ENCODE measurements around the gene SNAPIN. TPM values are rescaled to one million over a fixed set of nuclear protein-coding genes. Genes with fewer than 3 reads are reported as not detected.

Gene SNAPIN
- total and polyA plus RNA-seq, 9 of the 15 experiments (the other 6 are each of a cell fraction or from before 2014, with no cell fraction given): 11.2 to 43.9 (median 32.3) TPM

- TF ChIP-seq, protein P1, sequence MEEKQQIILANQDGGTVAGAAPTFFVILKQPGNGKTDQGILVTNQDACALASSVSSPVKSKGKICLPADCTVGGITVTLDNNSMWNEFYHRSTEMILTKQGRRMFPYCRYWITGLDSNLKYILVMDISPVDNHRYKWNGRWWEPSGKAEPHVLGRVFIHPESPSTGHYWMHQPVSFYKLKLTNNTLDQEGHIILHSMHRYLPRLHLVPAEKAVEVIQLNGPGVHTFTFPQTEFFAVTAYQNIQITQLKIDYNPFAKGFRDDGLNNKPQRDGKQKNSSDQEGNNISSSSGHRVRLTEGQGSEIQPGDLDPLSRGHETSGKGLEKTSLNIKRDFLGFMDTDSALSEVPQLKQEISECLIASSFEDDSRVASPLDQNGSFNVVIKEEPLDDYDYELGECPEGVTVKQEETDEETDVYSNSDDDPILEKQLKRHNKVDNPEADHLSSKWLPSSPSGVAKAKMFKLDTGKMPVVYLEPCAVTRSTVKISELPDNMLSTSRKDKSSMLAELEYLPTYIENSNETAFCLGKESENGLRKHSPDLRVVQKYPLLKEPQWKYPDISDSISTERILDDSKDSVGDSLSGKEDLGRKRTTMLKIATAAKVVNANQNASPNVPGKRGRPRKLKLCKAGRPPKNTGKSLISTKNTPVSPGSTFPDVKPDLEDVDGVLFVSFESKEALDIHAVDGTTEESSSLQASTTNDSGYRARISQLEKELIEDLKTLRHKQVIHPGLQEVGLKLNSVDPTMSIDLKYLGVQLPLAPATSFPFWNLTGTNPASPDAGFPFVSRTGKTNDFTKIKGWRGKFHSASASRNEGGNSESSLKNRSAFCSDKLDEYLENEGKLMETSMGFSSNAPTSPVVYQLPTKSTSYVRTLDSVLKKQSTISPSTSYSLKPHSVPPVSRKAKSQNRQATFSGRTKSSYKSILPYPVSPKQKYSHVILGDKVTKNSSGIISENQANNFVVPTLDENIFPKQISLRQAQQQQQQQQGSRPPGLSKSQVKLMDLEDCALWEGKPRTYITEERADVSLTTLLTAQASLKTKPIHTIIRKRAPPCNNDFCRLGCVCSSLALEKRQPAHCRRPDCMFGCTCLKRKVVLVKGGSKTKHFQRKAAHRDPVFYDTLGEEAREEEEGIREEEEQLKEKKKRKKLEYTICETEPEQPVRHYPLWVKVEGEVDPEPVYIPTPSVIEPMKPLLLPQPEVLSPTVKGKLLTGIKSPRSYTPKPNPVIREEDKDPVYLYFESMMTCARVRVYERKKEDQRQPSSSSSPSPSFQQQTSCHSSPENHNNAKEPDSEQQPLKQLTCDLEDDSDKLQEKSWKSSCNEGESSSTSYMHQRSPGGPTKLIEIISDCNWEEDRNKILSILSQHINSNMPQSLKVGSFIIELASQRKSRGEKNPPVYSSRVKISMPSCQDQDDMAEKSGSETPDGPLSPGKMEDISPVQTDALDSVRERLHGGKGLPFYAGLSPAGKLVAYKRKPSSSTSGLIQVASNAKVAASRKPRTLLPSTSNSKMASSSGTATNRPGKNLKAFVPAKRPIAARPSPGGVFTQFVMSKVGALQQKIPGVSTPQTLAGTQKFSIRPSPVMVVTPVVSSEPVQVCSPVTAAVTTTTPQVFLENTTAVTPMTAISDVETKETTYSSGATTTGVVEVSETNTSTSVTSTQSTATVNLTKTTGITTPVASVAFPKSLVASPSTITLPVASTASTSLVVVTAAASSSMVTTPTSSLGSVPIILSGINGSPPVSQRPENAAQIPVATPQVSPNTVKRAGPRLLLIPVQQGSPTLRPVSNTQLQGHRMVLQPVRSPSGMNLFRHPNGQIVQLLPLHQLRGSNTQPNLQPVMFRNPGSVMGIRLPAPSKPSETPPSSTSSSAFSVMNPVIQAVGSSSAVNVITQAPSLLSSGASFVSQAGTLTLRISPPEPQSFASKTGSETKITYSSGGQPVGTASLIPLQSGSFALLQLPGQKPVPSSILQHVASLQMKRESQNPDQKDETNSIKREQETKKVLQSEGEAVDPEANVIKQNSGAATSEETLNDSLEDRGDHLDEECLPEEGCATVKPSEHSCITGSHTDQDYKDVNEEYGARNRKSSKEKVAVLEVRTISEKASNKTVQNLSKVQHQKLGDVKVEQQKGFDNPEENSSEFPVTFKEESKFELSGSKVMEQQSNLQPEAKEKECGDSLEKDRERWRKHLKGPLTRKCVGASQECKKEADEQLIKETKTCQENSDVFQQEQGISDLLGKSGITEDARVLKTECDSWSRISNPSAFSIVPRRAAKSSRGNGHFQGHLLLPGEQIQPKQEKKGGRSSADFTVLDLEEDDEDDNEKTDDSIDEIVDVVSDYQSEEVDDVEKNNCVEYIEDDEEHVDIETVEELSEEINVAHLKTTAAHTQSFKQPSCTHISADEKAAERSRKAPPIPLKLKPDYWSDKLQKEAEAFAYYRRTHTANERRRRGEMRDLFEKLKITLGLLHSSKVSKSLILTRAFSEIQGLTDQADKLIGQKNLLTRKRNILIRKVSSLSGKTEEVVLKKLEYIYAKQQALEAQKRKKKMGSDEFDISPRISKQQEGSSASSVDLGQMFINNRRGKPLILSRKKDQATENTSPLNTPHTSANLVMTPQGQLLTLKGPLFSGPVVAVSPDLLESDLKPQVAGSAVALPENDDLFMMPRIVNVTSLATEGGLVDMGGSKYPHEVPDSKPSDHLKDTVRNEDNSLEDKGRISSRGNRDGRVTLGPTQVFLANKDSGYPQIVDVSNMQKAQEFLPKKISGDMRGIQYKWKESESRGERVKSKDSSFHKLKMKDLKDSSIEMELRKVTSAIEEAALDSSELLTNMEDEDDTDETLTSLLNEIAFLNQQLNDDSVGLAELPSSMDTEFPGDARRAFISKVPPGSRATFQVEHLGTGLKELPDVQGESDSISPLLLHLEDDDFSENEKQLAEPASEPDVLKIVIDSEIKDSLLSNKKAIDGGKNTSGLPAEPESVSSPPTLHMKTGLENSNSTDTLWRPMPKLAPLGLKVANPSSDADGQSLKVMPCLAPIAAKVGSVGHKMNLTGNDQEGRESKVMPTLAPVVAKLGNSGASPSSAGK (IDR thresholded peaks at IDR 0.05): peak; percentile 66
- TF ChIP-seq HDAC1 (IDR thresholded peaks at IDR 0.05) (peak in 1 of 2 experiments; percentile 42; a peak in 1 of 4 replicates), FOXK2 (conservative IDR thresholded peaks at IDR 0.05 in 1 of 2, IDR thresholded peaks at IDR 0.05 in 1 of 2; ENCODE audit: low read depth in 2 of 2) (peak; percentile 76 to 90), POLR2AphosphoS5 (IDR thresholded peaks at IDR 0.05; ENCODE audit: control insufficient read depth, insufficient read depth, low read depth, low read length) (peak; percentile 65; the same call in 1 of the 2 replicates), KLF10 (CRISPR knock-in tag; IDR thresholded peaks at IDR 0.05) (no peak), CHD2 (IDR thresholded peaks at IDR 0.05; ENCODE audit: low read depth, low read length) (0 out of 2 replicates have a peak, but pooled peaks have one; percentile 5), BHLHE40 (IDR thresholded peaks at IDR 0.05; ENCODE audit: low read length) (no peak), TBP (optimal IDR thresholded peaks at IDR 0.05; ENCODE audit: low read depth, low read length) (peak; percentile 94), MEIS2 (IDR thresholded peaks at IDR 0.05; ENCODE audit: partially characterized antibody) (peak; percentile 31), EZH2 (IDR thresholded peaks at IDR 0.05; ENCODE audit: borderline replicate concordance, low read depth, low read length) (no peak), LEF1 (IDR thresholded peaks at IDR 0.05) (peak; percentile 58; the same call in 1 of the 2 replicates), HDGF (IDR thresholded peaks at IDR 0.05) (no peak)
- TF ChIP-seq, protein P2, sequence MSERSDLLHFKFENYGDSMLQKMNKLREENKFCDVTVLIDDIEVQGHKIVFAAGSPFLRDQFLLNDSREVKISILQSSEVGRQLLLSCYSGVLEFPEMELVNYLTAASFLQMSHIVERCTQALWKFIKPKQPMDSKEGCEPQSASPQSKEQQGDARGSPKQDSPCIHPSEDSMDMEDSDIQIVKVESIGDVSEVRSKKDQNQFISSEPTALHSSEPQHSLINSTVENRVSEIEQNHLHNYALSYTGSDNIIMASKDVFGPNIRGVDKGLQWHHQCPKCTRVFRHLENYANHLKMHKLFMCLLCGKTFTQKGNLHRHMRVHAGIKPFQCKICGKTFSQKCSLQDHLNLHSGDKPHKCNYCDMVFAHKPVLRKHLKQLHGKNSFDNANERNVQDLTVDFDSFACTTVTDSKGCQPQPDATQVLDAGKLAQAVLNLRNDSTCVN (CRISPR knock-in tag; IDR thresholded peaks at IDR 0.05): 0 out of 2 replicates have a peak, but pooled peaks have one; percentile 22
- TF ChIP-seq, protein P3, sequence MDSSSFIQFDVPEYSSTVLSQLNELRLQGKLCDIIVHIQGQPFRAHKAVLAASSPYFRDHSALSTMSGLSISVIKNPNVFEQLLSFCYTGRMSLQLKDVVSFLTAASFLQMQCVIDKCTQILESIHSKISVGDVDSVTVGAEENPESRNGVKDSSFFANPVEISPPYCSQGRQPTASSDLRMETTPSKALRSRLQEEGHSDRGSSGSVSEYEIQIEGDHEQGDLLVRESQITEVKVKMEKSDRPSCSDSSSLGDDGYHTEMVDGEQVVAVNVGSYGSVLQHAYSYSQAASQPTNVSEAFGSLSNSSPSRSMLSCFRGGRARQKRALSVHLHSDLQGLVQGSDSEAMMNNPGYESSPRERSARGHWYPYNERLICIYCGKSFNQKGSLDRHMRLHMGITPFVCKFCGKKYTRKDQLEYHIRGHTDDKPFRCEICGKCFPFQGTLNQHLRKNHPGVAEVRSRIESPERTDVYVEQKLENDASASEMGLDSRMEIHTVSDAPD (CRISPR knock-in tag; IDR thresholded peaks at IDR 0.05): no peak
Measured at GRCh38 chr1:153626904-153627714, 31.4 kb upstream of the SNAPIN start, which contains the start of gene S100A13 (continued).

Data from K562 (cell line).